Muscle of back (tissue), 13 donors: Measurements from ENCODE around the gene PCDHGA12. TPM values are rescaled to one million over a fixed set of nuclear protein-coding genes. Genes with fewer than 3 reads are reported as not detected.
"Not testable (repeated sequence)": the region's sequence is repeated elsewhere in the genome, so short reads cannot be mapped to it uniquely, and the experiment has no call there.

Experiments
- DNase-seq, 3 donors: peaks; one replicate each; pipeline versions ENCODE4 v3.0.0 to v3.0.0-alpha.2; 2013
- long read RNA-seq, 9 donors: transcript quantifications; one replicate each; lab custom pipeline, GENCODE V29; 2026
- polyA plus RNA-seq, 10 donors: library from polyadenylated mRNA; unstranded; fragments of 120-200 nt; gene quantifications; one replicate each; pipeline ENCODE4 v1.2.1, GENCODE V29; 2013; ENCODE audit not compliant: insufficient read length in 10 of 10

The PCDHGA12 gene
- 1 to 10 TPM; 1.2 to 3.1 (median 2.3) TPM for polyA plus RNA-seq
- long read RNA-seq, donor 1, partial matches to known transcripts: 0 of 1 reads
- long read RNA-seq, donor 1, other reads (novel, unspliced or antisense): 0 of 1 reads
- long read RNA-seq, donor 2, full-length matches to known transcripts: 2 of 2 reads
- long read RNA-seq, donor 2, partial matches to known transcripts: 0 of 2 reads
- long read RNA-seq, donor 2, other reads (novel, unspliced or antisense): 0 of 2 reads
- long read RNA-seq, donor 3: 0 reads
- long read RNA-seq, donor 4, full-length matches to known transcripts: 3 of 3 reads
- long read RNA-seq, donor 4, partial matches to known transcripts: 0 of 3 reads
- long read RNA-seq, donor 4, other reads (novel, unspliced or antisense): 0 of 3 reads
- long read RNA-seq, donor 5, full-length matches to known transcripts: 4 of 4 reads
- long read RNA-seq, donor 5, partial matches to known transcripts: 0 of 4 reads
- long read RNA-seq, donor 5, other reads (novel, unspliced or antisense): 0 of 4 reads
- long read RNA-seq, donor 6, transcript PCDHGA12-202 (1 exons, 2,634 nt): major isoform, 5 of 5 reads
- long read RNA-seq, donor 6, partial matches to known transcripts: 0 of 5 reads
- long read RNA-seq, donor 6, other reads (novel, unspliced or antisense): 0 of 5 reads
- long read RNA-seq, donor 7, full-length matches to known transcripts: 1 of 1 reads
- long read RNA-seq, donor 7, partial matches to known transcripts: 0 of 1 reads
- long read RNA-seq, donor 7, other reads (novel, unspliced or antisense): 0 of 1 reads
- long read RNA-seq, donor 8, full-length matches to known transcripts: 2 of 2 reads
- long read RNA-seq, donor 8, partial matches to known transcripts: 0 of 2 reads
- long read RNA-seq, donor 8, other reads (novel, unspliced or antisense): 0 of 2 reads
- long read RNA-seq, donor 9: 0 reads

DNA sequence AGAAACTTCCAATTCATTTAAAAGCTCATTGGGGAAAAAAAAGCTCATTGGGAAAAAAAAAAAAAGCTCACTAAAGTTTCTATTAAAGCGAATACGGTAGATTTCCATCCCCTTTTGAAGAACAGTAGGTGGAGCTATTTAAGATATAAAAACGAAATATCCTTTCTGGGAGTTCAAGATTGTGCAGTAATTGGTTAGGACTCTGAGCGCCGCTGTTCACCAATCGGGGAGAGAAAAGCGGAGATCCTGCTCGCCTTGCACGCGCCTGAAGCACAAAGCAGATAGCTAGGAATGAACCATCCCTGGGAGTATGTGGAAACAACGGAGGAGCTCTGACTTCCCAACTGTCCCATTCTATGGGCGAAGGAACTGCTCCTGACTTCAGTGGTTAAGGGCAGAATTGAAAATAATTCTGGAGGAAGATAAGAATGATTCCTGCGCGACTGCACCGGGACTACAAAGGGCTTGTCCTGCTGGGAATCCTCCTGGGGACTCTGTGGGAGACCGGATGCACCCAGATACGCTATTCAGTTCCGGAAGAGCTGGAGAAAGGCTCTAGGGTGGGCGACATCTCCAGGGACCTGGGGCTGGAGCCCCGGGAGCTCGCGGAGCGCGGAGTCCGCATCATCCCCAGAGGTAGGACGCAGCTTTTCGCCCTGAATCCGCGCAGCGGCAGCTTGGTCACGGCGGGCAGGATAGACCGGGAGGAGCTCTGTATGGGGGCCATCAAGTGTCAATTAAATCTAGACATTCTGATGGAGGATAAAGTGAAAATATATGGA is at the start of gene PCDHGA12:
Gene PCDHGA12 (plus strand): TSS at position 176 of the 782 bp plus-strand sequence. CDS start 253 bp downstream, at position 429.
- peak; percentile 12 to 84 (median 48) for DNase-seq

DNA sequence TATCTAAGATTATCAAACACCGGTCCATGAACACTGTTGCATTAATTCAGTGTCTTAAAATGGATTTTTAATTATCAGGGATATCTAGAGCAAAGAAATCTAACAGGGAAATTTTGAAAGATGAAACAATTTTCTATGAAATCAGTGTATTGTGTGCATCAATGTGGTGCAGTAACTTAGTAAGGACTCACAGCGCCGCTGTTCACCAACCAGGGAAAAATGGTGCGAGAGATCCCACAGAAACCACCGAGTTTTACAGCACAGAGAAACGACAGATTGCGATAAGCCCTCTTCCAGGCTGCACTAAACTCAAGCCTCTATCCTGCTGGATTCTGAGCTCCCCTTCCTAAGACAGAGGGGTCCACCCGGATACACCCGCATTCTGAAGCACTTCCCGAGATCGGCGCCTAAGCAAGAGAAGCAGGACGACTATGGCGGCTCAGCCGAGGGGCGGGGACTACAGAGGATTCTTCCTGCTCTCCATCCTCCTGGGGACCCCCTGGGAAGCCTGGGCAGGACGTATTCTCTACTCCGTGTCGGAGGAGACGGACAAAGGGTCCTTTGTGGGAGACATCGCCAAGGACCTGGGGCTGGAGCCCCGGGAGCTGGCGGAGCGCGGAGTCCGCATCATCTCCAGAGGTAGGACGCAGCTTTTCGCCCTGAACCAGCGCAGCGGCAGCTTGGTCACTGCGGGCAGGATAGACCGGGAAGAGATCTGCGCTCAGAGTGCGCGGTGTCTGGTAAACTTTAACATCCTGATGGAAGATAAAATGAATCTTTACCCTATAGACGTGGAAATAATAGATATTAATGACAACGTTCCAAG is 47.6 kb upstream of the PCDHGA12 start, which contains the start of gene PCDHGA7:
Gene PCDHGA7 (plus strand): TSS at position 274 of the 826 bp plus-strand sequence. CDS start 158 bp downstream, at position 432.
- no peak for DNase-seq

DNA sequence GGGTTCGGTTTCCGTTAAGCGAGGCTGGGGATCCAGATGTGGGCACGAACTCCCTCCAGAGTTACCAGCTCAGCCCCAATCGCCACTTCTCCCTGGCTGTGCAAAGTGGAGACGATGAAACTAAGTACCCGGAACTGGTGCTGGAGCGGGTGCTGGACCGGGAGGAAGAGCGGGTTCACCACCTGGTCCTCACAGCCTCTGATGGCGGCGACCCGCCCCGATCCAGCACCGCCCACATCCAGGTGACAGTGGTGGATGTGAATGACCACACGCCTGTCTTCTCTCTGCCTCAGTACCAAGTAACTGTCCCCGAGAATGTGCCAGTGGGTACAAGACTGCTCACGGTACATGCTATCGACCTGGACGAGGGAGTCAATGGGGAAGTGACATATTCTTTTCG is 47.0 kb upstream of the PCDHGA12 start:
- no peak for DNase-seq

DNA sequence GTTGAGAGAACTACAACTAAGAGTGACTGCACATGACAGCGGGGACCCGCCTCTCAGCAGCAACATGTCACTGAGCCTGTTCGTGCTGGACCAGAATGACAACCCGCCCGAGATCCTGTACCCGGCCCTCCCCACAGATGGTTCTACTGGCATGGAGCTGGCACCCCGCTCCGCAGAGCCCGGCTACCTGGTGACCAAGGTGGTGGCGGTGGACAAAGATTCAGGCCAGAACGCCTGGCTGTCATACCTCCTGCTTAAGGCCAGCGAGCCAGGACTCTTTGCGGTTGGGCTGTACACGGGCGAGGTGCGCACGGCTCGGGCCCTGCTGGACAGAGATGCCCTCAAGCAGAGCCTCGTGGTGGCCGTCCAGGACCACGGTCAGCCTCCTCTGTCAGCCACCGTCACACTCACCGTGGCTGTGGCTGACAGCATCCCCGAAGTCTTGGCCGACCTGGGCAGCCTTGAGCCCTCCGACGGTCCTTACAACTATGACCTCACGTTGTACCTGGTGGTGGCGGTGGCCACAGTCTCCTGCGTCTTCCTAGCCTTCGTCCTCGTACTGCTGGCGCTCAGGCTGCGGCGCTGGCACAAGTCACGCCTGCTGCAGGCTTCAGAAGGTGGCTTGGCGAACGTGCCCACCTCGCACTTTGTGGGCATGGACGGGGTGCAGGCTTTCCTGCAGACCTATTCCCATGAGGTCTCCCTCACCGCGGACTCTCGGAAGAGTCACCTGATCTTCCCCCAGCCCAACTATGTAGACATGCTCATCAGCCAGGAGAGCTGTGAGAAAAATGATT is 45.6 kb upstream of the PCDHGA12 start:
- no peak for DNase-seq

DNA sequence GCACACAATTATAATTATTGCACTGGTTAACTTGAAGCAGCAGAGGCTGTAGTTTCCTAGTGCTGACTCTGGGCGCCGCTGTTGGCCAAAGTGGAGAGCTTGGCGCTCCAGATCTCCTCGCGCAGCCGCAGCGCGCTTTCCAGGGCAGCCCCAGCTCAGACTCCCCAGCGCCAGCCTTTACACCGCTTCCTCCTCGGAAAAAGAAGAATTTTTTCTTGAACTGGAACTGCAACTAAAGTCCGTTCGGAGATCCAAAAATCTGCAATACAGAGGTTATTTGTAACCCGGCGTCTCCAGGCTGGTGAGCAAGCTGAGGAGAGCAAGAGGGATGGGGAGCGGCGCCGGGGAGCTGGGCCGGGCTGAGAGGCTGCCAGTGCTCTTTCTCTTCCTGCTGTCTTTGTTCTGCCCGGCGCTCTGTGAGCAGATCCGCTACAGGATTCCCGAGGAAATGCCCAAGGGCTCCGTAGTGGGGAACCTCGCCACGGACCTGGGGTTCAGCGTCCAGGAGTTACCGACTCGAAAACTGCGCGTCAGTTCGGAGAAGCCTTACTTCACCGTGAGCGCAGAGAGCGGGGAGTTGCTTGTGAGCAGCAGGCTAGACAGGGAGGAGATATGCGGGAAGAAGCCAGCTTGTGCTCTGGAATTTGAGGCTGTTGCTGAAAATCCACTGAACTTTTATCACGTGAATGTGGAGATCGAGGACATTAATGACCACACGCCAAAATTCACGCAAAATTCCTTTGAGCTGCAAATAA is 42.6 kb upstream of the PCDHGA12 start, which contains the start of gene PCDHGB4:
Gene PCDHGB4 (plus strand): TSS at position 142 of the 755 bp plus-strand sequence. CDS start 187 bp downstream, at position 329.
- not testable (repeated sequence) for DNase-seq

DNA sequence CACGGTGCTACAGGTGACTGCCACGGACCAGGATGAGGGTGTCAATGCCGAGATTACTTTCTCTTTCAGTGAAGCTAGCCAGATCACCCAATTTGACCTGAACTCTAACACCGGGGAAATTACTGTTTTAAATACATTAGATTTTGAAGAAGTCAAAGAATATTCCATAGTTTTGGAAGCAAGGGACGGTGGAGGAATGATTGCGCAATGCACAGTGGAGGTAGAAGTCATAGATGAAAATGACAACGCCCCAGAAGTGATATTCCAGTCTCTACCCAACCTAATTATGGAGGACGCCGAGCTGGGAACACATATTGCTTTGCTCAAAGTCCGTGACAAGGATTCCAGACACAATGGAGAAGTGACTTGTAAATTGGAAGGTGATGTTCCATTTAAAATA is 41.6 kb upstream of the PCDHGA12 start:
- no peak for DNase-seq

DNA sequence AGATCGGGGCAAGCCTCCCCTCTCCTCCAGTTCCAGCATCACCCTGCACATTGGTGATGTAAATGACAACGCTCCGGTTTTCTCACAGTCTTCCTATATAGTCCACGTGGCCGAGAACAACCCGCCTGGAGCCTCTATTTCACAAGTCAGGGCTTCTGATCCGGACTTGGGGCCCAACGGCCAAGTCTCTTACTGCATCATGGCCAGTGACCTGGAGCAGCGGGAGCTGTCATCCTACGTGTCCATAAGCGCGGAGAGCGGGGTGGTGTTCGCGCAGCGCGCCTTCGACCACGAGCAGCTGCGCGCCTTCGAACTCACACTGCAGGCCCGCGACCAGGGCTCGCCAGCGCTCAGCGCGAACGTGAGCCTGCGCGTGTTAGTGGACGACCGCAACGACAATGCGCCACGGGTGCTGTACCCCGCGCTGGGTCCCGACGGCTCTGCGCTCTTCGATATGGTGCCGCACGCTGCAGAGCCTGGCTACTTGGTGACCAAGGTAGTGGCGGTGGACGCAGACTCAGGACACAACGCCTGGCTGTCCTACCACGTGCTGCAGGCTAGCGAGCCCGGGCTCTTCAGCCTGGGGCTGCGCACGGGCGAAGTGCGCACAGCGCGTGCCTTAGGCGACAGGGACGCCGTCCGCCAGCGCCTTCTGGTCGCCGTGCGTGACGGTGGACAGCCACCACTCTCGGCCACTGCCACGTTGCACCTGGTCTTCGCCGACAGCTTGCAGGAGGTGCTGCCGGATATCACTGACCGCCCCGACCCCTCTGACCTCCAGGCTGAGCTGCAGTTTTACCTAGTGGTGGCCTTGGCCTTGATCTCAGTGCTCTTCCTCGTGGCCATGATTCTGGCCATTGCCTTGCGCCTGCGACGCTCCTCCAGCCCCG is 40.9 kb upstream of the PCDHGA12 start:
- DNase-seq: no peak

DNA sequence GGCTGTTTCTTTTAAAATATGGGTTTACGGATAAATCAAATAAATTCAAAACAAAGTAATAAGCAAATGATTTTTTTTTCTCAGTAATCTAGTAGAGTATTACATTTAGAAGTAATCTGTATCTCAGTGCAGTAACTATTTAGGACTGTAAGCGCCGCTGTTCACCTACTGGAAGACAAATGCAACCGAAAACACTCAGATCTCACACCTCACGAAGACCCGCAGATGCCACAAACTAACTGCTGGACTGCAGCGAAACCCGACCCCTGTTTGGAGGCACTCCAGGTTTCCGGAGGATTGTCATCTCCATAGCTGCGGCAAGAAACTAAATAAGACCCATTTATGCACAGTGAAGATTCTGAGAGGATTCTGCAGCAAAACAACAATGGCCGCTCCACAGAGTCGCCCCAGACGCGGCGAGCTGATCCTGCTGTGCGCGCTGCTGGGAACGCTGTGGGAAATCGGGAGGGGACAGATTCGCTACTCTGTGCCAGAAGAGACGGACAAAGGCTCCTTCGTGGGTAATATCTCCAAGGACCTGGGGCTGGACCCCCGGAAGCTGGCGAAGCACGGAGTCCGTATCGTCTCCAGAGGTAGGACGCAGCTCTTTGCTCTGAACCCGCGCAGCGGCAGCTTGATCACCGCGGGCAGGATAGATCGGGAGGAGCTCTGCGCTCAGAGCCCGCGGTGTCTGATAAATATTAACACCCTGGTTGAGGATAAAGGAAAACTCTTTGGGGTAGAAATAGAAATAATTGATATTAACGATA is 37.7 kb upstream of the PCDHGA12 start, which contains the start of gene PCDHGA8:
Gene PCDHGA8 (plus strand): TSS at position 205 of the 770 bp plus-strand sequence. CDS start 181 bp downstream, at position 386.
- DNase-seq: no peak

DNA sequence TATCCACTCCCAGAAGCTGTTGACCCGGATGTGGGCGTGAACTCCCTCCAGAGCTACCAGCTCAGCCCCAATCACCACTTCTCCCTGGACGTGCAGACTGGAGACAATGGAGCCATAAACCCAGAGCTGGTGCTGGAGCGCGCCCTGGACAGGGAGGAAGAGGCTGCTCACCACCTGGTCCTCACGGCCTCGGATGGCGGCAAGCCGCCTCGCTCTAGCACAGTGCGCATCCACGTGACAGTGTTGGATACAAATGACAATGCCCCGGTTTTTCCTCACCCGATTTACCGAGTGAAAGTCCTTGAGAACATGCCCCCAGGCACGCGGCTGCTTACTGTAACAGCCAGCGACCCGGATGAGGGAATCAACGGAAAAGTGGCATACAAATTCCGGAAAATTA is 37.0 kb upstream of the PCDHGA12 start:
- DNase-seq: no peak

DNA sequence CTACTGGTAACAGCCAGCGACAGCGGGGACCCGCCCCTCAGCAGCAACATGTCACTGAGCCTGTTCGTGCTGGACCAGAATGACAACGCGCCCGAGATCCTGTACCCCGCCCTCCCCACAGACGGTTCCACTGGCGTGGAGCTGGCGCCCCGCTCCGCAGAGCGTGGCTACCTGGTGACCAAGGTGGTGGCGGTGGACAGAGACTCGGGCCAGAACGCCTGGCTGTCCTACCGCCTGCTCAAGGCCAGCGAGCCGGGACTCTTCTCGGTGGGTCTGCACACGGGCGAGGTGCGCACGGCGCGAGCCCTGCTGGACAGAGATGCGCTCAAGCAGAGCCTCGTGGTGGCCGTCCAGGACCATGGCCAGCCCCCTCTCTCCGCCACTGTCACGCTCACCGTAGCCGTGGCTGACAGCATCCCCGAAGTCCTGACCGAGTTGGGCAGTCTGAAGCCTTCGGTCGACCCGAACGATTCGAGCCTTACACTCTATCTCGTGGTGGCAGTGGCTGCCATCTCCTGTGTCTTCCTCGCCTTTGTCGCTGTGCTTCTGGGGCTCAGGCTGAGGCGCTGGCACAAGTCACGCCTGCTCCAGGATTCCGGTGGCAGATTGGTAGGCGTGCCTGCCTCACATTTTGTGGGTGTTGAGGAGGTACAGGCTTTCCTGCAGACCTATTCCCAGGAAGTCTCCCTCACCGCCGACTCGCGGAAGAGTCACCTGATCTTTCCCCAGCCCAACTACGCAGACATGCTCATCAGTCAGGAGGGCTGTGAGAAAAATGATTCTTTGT is 35.7 kb upstream of the PCDHGA12 start:
- not testable (repeated sequence) for DNase-seq

DNA sequence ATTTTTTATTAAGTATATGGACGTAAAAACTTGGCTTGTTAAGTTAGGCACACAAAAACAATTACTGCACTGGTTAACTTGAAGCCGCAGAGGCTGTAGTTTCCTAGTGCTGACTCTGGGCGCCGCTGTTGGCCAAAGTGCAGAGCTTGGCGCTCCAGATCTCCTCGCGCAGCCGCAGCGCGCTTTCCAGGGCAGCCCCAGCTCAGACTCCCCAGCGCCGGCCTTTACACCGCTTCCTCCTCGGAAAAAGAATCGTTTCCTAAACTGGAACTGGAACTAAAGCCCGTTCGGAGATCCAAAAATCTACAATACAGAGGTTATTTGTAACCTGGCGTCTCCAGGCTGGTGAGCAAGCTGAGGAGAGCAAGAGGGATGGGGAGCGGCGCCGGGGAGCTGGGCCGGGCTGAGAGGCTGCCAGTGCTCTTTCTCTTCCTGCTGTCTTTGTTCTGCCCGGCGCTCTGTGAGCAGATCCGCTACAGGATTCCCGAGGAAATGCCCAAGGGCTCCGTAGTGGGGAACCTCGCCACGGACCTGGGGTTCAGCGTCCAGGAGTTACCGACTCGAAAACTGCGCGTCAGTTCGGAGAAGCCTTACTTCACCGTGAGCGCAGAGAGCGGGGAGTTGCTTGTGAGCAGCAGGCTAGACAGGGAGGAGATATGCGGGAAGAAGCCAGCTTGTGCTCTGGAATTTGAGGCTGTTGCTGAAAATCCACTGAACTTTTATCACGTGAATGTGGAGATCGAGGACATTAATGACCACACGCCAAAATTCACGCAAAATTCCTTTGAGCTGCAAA is 32.4 kb upstream of the PCDHGA12 start, which contains the start of gene PCDHGB5:
Gene PCDHGB5 (plus strand): TSS at position 192 of the 796 bp plus-strand sequence. CDS start 181 bp downstream, at position 373.
- peak in 1 of 3 donors; percentile 24 for DNase-seq

DNA sequence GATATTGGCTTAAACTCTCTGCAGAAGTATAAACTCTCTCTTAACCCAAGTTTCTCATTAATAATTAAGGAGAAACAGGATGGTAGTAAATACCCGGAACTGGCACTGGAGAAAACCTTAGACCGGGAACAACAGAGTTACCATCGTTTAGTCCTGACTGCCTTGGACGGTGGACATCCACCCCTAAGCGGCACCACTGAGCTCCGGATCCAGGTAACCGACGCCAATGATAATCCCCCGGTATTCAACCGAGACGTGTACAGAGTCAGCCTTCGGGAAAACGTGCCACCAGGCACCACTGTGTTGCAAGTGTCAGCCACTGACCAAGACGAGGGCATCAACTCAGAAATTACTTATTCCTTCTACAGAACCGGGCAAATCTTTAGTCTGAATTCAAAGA is 31.7 kb upstream of the PCDHGA12 start:
- no peak for DNase-seq

DNA sequence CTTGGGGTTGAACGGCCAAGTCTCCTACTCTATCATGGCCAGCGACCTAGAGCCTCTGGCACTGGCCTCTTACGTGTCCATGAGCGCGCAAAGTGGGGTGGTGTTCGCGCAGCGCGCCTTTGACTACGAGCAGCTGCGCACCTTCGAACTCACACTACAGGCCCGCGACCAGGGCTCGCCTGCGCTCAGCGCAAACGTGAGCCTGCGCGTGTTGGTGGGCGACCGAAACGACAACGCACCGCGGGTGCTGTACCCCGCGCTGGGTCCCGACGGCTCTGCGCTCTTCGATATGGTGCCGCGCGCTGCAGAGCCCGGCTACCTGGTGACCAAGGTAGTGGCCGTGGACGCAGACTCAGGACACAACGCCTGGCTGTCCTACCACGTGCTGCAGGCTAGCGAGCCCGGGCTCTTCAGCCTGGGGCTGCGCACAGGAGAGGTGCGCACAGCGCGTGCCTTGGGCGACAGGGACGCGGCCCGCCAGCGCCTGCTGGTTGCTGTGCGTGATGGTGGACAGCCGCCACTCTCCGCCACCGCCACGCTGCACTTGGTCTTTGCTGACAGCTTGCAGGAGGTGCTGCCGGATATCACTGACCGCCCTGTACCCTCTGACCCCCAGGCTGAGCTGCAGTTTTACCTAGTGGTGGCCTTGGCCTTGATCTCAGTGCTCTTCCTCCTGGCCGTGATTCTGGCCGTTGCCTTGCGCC is 30.6 kb upstream of the PCDHGA12 start:
- DNase-seq: no peak

DNA sequence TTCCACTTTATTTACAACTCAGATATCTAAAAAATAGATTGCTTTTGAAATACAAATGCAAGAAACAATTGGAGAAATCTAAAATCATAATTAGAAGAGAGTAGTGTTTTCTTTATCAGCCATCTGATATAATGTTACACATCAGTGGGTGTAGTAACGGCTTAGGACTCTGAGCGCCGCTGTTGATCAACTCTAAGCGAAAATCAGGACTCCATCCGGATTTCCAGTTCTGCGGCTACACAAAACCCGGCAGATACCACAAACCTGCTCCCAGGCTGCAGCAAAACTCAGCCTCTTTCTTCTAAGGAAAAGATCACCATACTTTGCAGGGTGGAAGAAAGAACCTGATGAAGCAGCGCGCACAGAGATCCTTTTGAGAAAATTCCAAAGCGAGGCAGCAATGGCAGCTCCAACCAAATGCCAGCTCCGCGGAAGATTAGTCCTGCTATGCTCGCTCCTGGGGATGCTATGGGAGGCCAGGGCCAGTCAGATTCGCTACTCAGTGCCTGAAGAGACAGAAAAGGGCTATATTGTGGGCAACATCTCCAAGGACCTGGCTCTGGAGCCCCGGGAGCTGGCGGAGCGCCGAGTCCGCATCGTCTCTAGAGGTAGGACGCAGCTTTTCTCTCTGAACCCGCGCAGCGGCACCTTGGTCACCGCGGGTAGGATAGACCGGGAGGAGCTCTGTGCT is 27.6 kb upstream of the PCDHGA12 start, which contains the start of gene PCDHGA9:
Gene PCDHGA9 (plus strand): TSS at position 226 of the 691 bp plus-strand sequence. CDS start 175 bp downstream, at position 401.
- DNase-seq: no peak
